ENCODE measurements around the gene RALGPS1.

The RALGPS1 gene

DNA sequence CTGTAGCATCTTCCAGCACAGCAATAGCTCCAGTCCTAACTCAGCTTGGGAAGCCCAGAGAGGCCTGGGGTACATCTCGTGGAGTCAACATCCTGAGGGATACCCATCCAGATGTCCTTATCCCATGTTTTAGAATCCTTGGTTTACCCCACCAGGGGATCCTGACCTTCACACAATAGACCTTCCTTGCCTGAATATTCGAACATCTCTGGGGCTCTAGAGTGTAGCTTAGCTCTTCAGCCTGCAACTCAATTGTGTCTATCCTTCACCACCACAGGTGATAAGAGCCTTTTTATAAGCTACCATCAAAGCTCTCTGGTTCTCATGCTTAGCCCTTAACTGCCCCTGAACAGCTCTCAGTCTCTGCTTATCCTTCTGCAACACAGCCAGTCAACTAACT lies 7.5 kb upstream of the RALGPS1 start:
- no peak for DNase-seq

DNA sequence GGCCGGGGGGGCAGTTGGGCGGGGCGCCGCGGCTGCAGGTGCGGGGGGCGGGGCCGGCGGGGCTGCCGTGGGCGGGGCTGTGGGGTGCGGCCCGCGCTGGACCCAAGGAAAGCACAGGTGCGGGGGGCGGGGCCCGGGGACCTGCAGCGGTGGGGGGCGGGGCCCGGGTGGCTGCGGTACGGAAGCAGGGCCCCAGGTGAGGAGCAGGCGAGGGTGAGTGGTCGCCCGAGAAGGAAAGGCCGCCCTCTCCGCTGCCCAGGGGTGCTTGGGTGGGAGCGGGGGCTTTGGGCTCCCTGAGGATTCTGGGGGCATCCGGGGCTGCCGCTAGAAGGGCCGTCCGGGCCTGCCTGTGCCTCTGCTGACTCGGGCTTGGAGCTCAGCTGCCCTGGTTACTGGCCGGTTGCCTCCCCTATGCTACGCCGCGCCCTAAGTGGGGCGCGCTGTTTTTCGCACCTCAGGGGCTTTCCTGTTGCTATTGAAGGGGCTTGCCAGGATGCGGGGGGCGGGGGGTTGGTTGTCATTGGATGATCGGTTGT lies 767 bp downstream of the RALGPS1 start:
- DNase-seq = peak; percentile 25

DNA sequence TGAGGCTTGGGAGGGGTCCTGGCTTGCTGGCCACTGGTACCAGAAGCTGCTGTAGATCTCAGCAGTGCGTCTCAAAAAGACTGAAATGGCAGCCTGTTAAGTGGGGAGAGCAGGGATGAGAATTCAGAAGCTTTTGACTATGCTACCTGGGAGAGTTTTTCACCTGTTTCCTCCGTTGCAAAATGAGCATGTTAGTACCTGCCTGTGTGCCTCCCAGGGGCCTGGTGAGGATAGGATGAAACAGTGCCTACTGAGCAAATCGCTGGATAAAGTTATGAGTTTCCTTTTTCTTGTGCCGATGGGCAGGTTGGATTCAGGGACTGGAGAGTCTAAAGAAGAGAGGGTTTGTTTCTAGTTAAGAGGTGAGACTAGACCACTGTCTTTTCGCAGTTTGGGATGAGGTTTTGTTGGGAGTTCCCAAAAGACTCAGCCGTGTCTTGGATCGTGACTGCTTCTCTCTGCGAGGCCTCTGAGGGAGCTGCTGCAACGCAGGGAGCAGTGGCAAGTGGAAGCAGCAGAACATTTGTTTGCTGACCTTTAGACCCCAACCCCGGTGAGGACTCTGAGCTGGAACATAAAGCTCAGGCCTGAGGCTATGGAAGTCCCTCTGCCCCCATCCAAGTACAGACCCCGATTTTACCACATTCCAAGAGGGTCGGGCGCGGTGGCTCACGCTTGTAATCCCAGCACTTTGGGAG lies 1.4 kb downstream of the RALGPS1 start:
- DNase-seq = no peak

DNA sequence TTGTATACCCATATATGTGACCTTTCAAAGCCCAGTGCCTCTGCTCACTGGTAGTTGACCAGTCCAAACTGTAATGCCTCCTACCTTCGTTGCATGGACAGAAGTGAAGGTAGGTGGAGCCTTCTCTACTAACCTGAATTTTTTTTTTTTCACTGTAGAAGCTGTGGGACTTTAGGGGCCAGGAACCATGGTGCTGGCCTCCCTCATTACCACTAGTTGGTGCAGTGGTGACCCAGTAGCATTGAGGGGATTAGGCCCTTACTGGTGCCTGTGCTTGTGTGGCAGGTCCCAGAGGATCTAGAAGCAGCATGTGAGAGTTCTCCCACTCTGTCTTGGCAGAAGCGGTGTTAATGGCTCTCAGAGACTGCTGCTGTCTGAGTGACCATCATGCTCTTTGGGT lies 2.3 kb downstream of the RALGPS1 start:
- DNase-seq = no peak

DNA sequence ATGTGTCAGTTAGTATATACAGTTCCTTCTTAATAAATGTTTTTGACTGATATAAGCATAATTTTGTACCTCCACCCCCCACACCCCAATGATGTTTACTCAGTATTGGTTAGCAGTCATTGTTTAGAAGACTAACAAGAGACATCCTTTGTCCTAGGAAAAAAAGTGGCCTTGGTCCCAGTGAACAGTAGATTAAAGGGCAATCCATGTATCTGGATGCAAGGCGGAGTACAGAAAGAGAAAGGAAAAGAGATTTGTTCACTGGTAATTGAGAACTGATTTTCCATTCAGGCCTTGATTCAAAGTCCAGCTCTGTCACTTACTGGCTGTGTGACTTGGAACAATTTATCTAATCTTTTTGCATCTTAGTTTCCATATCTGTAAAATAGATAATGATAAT lies 4.6 kb downstream of the RALGPS1 start:
- no peak for DNase-seq

DNA sequence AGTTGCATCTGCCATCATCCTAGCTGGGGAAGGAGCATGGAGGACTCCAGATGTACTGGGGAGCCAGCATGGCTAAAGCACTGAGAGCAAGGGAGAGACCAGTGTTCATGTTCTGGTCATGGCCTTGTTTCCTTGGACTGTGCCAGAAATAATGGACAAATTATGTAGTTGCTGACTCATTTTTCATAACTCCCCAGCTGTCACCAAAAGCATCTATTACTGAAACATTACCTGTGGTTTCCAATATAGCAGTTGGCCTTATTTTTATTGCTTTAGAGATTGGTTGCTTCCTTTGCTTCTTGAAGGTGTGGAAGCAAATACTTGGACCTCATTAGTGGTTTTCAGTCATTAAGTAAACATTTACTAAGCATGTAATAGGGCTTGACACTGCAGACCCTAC lies 11.3 kb downstream of the RALGPS1 start:
- no peak for DNase-seq

DNA sequence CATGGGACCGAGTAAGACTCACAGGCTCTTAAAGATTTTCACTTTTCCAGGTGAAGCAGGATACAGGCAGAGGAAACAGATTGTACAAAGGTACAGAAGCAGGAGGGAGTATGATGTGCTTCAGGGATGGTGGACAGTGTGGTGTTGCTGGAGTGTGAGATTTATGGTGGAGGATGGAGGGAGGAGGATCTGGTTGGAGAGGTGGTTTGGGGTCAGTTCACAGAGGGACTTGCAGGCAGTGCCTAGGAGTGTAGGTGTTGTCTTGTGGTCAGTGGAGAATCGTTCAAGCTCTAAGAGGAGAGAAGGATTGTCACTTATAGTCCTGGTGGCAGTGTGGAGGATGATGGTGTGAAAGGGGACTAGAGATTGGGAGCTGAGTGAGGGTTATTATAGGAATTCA lies 11.8 kb downstream of the RALGPS1 start:
- no peak for DNase-seq

DNA sequence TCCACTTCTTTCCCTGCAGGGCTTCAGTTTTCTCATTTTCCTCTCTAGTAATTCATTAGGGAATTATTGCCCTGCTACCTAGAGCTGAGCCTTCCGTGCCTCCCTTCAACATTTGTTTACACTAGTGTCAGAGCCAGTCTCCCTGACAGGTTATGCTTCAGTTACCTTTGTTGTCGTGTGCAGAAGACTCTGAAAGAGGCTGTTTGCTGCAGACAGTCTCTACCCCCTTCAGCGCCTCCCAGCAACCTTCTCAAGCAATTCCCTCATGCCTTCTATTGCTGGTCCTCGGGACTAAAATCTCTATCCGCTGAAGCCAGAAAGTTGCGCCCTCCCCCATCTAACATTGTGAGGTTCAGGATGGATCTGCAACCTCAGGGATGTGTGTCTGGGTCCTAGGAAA lies 12.8 kb downstream of the RALGPS1 start:
- no peak for DNase-seq

DNA sequence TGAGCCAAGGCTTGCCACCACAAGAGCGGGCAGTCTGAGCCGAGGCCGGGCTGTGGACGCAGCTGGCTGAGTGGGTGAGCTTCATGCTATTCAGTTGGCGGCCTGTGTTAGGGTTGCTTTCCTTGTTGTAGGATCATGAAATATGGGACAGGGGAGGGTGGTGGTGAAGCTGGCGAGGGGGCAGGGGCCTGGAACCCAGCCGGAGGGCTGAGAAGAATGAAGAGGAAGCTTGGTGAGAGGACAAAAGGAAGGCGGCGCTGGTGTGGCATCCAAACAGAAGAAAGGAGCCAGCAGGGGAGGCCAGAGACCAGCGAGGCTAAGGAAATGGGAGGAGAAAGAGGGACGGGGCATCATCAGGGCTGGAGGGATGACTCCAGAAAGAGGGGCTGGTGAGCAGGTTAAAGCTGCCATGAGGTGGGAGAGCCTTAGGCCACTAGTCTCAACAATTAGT lies 18.3 kb downstream of the RALGPS1 start:
- DNase-seq = no peak

DNA sequence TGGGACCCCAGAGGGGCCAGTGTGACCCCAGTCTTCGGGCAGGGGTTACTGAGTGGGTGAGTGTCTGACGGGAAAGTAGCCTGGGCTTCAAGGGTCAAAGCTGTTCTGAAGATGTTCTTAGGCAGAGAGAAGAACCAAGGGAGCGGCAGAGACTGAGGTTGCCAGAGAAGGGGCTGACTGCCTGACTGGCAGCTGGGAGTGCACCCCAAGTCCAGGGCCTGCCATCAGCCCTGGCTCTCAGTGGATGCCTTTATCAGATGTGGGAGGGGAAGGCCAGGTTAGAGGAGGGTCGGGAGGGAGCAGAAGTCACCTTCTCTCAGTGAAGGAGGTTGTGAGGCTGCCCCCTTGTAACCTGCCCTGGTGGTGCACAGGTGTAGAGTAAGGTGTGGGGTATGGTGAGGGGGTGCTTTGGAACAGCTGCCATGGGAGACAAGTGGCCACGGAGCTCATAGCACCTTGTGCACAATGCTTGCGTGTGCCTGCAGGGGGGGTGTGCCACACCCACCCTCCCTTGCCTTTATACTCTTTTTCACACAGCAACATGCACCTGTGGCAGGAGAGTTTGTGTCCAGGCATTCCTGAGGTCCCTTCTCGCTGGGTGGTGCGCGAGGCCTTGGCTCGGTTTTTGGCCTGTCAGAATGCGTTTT lies 18.9 kb downstream of the RALGPS1 start:
- DNase-seq = no peak

DNA sequence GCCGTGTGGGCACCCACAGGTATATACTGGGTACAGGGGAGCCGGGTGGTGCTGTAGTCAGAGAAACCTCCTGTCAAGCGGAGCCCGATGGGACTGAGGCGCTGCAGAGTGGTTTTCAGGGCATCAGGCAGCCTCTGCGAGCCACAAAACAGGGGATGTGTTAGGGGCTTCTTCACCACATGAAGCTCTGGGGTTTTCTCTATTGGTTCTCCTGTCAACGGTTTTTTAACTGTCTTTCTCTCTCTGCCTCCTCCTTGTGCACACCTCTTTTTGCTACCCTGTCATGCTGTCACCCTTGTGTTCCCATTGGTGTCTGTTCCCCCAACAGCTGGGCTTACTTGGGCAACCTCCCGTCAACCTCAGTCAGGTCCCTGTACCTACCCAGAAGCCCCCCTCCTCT lies 19.9 kb downstream of the RALGPS1 start:
- no peak for DNase-seq

DNA sequence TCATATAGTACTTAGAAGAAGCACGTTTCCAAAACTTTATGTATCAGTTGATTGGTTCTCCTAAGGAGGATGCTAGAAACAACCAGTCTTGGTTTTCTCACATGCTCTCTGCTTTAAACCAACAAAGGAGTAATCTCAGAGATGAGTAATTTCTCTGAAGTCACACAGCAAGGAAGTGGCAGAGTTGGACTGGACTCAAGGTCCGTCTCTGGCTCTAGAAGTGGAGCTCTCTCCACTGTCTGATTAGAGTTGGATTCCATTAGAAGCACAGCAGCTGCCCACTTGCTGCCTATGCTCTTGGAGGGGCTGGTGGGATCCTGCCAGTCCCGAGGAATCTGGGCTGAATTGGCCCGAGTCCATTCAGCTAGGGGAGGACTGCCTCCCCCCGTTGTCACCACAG lies 21.0 kb downstream of the RALGPS1 start:
- DNase-seq = no peak

DNA sequence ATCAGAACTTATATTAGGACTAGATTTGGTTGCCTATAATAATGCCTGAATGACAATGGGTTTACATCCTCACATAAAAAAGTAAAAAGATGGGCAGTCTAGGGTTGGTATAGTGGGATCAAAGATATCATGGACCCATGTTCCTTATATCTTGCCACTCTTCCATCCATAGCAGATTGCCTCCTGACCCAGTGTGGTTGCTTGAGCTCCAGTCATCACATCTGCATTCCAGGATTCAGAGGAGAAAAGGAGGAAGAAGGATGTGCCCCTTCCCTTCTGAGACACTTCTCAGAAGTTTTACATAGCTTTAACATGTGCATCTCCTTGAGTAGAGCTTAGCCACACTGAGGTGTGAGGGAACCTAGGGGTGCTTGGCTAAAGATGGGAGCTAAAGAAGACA lies 22.9 kb downstream of the RALGPS1 start:
- DNase-seq = no peak

DNA sequence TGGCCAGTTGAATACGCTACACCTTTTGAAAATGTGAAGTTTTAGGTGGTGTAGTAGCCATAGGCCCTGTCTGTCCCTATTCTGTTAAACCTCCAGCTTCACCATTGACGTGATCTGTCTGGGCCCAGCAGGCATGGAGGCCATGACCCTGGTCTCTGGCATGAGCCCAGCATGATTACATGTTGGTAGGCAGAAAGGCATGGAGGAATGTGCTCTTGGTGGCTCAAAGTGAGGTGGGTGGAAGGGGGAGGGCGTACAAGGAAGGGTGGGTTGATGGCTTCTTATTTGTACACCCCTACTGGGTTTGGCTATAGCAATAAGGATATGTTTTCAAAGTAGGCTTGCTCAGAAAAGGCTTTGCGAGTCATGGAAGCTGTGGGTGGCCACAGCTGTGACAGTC lies 23.7 kb downstream of the RALGPS1 start:
- DNase-seq = no peak

DNA sequence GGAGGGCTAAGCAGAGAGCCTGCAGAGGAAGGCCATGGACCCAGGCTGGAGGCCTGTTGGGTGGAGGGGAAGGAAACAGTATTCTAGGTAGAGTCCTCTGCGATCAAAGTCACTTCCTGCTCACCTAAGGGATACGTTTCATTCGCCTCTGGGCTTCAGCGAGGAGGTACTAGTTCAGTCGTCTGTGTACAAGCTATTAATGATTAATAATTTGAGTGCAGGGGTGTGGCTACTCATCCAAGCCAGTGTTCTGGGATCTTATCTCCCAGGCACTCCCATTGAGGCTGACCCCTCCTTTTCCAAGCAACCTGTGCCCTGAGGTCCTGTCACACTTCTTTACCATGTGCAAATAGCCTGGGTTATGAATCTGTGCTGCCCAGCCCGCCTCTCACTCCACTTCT lies 25.2 kb downstream of the RALGPS1 start:
- DNase-seq = no peak

DNA sequence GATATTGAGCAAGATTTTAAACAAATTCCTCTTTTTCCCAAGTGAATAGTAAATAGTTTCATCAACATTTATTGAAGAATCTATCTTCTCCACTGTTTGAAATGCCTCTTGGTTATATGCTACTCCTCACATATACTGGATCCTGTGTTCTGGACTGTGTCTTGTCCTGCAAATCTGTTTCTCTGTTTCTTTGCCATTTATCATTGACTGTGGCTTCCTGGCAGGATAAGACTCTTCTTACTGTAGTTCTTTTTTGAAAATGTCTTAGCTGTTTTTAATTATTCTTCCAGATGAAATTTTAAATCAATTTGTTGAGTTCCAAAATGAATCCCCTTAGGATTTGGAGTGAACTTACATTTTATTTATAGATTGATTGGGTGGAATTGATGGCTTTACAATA lies 27.8 kb downstream of the RALGPS1 start:
- DNase-seq = no peak

DNA sequence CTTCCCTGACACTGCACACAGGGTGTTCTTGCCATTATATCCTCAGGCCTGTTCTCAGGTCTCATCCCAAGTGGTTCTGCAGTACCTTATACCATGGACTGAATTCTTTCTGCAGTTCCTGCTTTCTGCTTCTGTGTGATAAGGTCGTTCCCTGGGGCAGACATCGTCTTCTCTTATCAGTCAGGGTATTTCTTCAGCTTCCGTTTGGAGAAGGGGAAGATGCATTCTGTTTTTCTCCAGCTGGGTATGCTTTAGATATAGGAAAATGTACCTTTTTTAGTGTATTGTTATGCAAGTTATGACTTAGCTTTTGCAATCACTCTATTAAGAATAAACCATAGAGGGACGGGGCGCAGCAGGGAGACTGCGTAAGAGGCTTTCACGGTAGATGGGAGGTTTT lies 31.1 kb downstream of the RALGPS1 start:
- no peak for DNase-seq

DNA sequence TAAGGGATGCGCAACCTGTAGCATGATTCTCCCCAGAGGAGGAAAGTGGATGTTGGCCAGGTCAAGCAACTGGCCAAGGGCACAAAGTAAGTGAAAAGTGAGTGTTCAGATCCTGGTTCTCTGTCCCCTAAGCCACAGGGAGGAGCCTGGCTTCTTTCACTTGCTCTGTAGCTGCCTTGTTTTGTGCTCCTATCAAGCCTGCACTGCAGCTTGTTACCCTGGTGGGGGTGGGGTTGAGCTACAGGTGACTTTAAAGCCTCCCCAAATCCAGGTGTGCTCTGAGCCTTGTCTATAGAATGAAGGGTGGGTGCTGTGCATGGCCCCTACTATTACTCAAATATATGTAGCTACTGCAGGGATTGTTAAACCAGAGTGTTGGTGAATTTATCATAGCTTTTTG lies 32.9 kb downstream of the RALGPS1 start:
- no peak for DNase-seq

DNA sequence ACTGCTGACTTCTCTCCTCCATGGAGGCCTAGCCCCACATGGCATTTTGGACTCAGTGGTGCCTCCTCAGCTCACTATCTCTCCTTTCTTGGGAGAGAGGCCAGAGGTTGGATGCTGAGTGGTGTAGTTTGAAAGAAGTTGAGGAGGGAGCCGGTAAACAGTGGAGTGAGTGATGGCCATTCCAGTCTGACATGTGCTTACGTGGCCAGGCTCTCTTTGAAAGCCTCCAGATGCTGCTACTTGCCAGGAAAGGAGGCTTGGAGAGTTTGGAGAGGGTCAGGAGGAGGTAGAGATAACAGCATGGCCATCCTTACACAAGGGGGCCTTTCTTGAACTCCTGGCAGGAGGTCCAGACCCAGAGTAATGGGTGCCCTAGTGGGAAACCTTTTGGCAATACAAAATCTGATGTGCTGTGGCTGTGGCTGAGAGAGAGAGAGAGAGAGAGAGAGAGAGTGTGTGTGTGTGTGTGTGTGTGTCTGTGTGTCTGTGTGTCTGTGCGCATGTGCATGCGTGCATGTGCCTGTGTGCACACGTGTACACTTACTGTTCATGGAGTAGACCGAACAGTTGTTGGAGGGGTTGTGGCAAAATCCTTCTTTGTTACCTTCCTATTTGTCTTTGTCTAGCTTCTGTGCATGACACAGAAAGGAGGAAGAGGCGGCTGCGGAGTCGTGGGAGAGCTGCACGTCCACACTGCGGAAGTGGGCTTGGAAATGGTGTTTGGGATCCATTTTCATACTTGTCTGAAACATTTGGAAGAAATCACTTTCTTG lies 37.8 kb downstream of the RALGPS1 start:
- no peak for DNase-seq

DNA sequence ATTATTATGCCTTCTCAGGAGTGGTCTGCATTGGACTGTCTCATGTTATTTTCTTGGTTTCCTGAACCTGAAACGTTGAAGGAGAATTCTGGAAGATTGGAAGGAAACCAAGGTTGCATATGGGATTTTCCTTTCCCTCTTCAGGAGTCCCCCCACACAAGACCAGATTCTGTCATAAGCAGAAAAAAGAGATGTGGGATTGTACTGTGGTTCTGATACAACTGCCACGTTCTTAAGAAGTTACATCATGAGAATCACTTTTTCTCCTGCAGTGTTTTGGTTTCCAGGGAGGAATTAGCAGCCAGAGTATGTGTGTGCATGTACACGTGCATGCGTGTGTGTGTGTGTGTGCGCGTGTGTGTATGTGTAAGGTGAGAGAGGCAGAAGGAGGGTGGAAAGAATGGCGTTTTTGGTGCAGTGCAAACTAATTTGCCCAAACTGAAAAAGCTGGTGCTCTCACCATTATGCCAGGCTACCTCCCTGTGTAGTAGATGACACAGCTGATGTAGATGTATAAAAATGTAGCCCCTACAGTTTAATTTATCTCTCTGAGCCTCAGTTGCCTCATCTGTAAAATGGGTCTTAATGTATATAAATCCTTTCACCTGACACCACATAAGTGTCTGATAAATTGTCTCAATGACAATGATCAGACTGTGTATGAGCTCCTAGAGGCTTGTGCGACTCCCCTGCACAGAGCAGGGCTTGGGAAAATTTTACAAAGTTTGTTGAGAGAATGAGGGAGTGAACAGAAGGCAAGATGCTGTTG lies 38.6 kb downstream of the RALGPS1 start:
- DNase-seq = no peak

DNA sequence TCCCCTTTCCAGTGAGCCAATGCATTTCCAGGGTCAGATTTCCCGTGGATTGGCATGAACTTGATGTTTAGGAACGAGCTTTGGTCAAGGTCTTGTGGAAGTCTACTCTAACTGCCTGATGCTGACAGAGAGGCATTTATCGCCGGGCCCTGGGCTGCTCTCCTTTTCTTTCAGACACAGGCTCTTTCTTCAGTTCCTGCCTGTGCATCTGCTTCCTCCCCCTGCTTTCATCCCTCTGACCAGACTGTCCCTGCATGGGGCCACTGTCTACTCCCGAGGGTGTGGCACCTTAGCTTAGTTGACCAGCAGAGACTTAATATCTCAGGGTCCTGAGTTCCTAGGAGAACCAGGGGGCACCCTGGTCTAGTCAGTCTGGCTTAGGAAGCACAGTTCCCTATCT lies 41.2 kb downstream of the RALGPS1 start:
- DNase-seq = no peak

DNA sequence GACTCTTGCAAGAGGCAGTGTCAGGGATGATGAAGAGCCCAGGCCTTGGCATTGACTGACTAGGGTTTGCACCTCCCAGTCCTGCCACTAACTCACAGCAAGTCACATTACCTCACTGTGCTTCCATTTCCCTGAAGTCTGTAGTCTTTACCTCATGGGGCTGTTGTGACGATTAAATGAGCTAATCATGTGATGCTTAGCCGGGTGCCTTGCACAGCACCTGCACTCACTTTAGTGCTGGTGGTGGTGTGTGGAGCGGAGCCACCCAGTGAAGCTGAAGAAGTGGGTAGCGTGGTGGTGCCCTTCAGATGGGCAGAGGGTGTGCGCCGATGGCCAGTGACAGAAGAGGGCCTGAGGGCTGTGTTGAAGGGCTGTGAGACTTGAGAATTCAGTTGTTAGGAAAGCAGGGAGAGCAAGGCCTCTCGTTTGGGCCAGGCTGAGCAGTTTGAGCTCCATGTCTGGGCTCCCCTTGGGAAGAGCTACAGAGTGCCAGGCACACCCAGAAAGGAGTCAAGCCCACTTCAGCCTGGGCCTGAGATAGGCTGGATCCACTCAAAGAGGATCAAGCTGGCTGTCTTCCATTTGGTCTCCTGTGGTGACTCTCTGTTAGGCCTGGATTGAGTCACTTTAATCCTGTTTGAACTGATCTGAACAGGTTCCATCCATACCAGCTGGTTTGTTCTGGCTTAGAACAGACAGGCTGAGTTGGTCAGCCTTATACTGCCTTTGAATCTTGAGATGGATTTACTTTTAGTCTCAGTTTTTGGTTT lies 42.5 kb downstream of the RALGPS1 start:
- DNase-seq = no peak
